Esophagus squamous epithelium (tissue), 4 donors: ENCODE measurements around the gene MACO1.

Experiments used
- POLR2A ChIP-seq, 4 donors: fragments of 450-650 bp; IDR thresholded peaks; one replicate each; pipeline ENCODE4 v1.6.1; 2017; ENCODE audit warnings: antibody characterized with exemption in 4 of 4, mild to moderate bottlenecking in 4 of 4, moderate library complexity in 3 of 4
- TF ChIP-seq, protein P1 (sequence below), 6 experiments: fragments of 450-650 bp in 4 of 6; fragments of 200-600 bp in 2 of 6; sonication (generic) in 2 of 6; IDR thresholded peaks; one replicate each; pipeline ENCODE4 v1.5.1; 2016 to 2019; ENCODE audit warnings: antibody characterized with exemption in 6 of 6, mild to moderate bottlenecking in 4 of 6, moderate library complexity in 4 of 6

DNA sequence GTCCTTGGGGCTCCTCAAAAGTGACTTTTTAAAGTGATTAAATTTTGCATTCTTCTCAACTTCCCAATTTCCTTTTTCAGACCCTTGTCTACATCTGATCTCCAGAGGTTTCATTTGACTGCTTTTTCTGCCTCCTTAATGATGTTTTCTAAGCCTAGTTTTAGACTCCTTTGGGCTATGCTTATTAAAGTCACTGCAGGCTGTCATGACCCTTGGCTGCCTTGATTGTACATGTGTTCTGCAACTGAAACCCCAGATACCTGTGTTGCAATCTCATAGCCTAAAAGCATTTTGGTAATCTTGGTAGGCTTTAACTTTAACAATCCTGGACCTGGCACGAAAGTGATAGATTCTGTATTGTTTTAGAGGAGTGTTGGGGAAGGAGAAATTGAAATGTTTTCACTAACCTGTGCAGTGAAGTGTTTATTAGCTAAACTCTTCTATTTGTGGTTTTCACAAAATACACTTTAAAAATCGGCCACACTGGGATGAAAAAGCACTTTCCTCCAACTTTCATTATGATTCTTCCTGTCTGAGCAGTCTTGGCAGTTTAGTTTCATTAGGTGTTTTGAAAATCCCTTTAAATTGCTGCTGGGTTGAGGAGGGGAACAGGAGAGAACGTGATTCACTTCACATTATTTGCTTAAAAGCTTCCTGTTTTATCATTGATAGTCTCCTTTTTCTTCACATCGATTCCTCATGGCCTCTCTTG lies 4.9 kb downstream of the MACO1 start:
- TF ChIP-seq, protein P1, sequence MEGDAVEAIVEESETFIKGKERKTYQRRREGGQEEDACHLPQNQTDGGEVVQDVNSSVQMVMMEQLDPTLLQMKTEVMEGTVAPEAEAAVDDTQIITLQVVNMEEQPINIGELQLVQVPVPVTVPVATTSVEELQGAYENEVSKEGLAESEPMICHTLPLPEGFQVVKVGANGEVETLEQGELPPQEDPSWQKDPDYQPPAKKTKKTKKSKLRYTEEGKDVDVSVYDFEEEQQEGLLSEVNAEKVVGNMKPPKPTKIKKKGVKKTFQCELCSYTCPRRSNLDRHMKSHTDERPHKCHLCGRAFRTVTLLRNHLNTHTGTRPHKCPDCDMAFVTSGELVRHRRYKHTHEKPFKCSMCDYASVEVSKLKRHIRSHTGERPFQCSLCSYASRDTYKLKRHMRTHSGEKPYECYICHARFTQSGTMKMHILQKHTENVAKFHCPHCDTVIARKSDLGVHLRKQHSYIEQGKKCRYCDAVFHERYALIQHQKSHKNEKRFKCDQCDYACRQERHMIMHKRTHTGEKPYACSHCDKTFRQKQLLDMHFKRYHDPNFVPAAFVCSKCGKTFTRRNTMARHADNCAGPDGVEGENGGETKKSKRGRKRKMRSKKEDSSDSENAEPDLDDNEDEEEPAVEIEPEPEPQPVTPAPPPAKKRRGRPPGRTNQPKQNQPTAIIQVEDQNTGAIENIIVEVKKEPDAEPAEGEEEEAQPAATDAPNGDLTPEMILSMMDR (IDR thresholded peaks at IDR 0.05) = no peak
- no peak for TF ChIP-seq POLR2A (IDR thresholded peaks at IDR 0.05)
